HG03442 (cell line): ENCODE data around the gene VWA7.
"Not testable (repeated sequence)": the region's sequence is repeated elsewhere in the genome, so short reads cannot be mapped to it uniquely, and the experiment has no call there.

Experiments
- ATAC-seq: cut with Tn5 transposase; IDR thresholded peaks from one replicate; pipeline ENCODE4 v1.9.1; 2021; ENCODE audit warnings: mild to moderate bottlenecking, moderate library complexity; ENCODE audit not compliant: unreplicated experiment

VWA7 gene

DNA sequence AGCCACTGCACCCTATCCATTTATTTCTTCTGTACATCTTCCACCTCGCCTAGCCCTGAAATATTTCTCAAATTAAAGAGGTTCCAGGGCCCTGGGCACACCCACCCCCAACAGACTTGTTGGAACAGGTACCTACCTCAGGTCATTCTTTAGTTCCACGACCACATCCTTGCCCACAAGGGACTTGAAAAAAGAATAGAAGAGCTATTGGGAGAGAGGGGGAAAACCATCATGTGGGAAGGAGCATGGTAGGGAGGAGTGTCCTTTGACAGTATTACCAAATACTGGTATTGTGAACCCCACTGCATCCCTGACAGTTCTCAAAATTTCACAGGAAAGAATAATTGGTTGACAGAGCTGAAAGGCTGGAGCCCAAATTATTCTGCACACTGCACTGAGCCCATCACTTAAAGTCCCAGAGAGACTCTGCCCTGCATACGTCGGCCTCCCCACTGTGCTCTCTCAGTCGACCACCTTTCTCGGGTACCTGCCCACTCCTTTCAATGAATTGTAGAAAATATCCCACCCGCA lies 28.9 kb upstream of the VWA7 start:
- ATAC-seq = no peak

DNA sequence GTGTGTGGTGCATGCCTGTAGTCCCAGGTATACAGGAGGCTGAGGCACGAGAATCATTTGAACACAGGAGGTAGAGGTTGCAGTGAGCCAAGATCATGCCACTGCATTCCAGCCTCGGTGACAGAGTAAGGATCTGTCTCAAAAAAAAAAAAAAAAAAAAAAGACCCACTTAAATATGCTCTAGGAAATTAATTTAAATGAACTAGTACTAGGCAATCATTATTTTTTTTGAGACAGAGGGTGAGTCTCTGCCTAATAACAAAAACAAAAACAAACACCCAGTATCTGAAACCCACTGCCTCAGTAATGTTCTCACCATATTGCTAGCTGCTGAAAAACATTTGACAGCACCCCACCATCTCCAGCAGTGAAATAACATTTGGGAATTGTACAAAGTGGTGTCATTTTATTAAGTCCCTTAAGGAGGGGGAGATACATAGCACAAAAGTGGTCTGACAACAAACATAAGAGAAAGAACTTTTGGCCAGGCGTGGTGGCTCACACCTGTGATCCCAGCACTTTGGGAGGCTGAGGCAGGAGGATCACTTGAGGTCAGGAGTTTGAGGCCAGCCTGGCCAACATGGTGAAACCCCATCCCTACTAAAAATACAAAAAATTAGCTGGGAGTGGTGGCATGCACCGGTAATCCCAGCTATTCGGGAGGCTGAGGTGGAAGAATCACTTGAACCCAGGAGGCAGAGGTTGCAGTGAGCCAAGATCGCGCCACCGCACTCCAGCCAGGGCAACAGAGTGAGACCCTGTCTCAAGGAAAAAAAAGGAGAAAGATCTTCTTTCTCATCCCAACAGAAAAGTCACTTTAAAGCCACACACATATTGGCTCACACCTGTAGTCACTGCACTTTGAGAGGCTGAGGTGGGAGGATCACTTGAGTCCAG lies 24.2 kb upstream of the VWA7 start:
- not testable (repeated sequence) for ATAC-seq

DNA sequence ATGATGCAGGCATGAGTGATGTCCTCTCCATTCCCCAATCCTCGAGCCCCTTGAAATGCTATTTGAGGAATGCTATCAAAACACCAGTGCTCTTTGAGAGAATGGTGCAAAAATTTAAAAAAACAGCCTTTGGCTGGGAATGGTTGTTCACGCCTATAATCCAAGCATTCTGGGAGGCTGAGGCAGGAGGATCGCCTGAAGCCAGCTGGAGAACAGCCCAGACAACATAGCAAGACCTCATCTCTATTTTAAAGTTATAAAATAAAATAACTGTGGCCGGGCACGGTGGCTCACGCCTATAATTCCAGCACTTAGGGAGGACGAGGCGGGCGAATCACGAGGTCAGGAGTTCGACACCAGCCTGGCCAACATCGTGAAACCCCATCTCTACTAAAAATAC lies 22.7 kb upstream of the VWA7 start:
- ATAC-seq = no peak

DNA sequence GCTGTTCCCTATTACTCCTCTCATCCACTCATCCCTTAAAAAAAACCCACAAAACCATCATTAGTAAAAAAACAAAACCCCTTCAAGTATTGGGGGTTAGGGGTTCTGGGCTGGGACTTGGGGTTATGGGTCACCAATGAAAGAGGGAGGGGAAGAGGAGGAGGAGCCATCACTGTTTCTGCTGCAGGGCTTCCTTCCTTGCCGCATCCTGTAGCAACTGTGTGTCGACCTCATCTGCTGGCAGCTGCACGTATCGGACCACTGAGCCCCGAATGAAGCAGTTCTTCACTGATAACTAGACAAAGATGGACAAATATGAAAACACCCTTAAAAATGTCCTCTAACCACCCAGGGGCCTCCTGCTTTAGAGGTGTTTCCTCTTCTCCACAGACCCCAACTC lies 20.5 kb upstream of the VWA7 start:
- no peak for ATAC-seq

DNA sequence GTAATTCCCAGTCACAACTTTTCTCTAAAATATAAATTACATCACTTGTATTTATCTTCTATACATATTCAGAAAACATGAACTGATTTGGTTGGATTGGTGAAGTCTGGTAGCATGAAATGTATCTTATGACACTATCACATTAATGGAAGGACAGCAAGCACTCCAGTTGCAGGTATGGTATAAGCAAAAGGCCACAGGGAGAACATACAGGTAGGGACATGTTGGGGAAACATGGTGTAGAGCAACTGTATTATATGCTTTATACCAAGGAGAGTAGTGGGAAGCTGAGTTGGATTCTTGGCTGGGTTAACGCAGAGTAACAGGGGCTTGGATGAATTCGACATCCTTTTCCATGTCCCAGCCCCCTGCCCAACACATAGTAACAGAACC lies 19.9 kb upstream of the VWA7 start:
- ATAC-seq = no peak

DNA sequence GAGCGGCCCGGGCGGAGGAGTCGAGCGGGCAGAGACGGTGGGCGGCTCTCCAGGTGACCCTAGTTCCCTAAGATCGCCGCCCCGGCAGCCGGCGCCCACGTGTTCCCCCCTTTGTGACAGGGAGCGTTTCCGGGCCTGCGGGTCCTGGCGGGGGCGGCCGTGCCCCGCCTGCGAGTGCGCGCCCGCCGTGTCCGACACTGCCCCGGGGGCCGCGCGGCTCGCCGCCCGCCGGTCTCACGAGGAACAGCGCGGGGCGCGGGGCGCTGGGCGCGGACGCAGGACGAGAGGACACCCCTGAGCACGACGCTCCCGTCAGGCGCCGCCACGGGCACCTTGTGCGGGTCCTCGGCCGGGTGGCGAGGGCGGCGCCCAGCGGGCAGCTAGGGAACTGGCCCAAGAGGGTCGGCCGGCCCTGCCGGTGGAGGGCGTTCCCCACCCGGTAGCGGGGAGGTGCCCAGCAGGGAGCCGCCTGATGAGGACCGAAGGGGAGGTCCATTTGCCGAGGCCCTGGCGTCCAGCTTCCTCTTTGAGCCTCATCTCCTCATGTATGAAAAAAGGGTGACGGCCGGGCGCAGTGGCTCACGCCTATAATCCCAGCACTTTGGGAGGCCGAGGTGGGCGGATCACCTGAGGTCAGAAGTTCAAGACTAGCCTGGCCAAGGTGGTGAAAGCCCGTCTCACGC lies 18.6 kb upstream of the VWA7 start, which contains the start of gene VARS1:
Gene VARS1, minus strand, starts transcription at position 137 of the 683 bp plus-strand sequence. CDS start 535 bp downstream, outside the sequence.
- peak; percentile 75 for ATAC-seq

DNA sequence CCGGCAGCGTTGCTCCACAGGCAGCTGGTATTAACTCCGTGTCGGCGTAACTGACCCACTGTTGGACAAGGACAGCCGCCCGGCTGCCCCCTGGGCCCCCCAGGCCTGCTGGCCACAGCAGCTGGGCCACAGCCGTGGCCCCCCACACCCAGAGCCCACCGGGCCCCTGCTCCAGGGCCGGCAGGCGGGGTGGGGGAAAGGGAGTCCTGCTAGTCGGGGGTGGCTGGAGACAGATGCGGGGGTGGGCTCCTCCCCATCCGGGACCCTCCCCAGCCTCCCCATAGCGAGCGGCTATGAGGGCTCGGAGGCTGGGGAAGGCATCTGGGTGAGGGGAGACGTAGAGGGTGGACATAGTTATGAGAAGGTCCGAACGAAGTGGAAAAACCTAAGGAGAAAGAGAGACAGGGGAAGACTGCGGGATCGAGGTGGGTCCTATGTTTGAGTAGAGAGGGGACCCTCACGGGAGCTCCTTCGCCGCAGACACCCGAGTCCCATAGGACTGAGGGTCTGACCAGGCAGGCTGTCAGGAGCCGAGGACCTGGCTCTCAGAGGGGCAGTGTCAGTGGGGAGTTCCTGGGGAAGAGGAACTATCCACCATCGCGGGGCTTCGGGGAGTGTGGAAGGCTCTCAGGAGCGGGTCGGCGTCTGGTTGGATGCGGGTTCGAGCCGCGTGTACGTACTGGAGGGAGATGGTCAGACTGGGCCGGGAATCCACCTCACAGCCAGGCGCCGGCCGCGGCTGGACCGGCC lies 17.9 kb upstream of the VWA7 start:
- ATAC-seq = peak; percentile 14

DNA sequence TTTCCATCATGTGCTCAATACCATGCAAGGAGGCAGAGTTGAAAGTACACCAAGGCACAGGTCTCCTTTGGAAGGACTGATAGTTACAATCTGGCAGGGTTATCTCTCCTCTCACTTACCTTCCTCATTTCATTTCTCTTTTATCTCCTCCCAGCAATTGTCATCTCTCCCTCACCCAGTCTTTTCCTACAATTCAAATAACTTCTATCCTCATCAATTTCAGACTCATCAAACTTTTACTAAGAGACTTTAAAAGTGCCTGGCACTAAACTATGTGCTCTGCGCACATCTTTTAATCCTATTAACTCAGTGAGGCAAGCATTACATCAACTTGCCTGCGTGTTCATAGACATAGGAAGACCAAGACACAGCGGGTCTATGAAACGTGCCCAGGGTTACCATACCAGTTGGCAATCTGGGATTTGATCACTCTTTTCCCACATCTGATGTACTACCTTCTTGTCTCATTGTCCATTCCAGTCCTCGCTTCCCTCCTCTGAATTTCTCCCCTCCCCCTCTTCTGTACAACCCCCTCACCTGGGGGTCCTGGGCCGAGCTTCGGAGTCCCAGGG lies 17.3 kb upstream of the VWA7 start:
- no peak for ATAC-seq

DNA sequence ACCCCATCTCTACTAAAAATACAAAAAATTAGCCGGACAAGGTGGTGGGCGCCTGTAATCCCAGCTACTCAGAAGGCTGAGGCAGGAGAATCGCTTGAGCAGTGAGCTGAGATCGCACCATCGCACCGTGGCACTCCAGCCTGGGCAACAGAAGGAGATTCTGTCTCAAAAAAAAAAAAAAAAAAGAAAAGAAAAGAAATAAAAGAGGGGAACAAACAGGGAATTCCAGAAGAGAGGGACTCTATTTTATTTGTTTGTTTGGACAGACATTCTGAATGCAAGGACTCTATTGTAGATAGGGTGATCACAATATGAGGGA lies 16.8 kb upstream of the VWA7 start:
- not testable (repeated sequence) for ATAC-seq

DNA sequence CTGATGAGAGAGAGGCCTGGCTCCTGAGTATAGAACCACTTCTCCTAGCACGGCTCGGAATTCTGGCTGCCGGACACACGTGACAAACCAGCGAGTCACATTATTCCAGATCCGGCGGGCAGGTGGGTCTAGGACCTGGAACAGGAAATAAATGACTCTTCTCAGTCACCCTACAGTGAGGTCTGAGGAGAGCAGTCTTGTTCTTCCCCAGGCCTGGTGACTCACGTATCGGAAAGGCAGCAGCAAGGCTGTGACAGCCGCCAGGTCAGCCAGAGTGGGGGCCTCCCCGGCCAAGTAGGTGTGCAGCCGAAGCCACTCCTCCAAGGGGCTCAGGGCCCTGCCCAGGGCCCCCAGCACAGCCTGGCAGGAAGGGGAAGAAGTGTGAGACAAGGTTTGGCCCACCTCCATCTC lies 15.6 kb upstream of the VWA7 start:
- ATAC-seq = no peak

DNA sequence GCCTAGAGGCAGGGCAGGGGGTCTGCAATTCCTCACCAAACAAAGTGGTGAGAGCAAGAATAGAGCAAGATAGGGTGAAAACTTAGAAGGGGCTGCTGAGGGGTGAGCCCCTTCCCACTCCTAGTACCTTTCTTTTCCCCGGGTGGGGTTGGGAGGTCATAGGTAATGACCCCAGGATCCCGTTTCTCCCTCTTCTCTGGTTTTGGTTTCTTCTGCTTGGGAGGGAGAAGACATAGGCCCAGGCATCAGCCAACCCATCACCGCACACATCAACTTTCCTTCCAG lies 14.9 kb upstream of the VWA7 start:
- ATAC-seq = no peak

DNA sequence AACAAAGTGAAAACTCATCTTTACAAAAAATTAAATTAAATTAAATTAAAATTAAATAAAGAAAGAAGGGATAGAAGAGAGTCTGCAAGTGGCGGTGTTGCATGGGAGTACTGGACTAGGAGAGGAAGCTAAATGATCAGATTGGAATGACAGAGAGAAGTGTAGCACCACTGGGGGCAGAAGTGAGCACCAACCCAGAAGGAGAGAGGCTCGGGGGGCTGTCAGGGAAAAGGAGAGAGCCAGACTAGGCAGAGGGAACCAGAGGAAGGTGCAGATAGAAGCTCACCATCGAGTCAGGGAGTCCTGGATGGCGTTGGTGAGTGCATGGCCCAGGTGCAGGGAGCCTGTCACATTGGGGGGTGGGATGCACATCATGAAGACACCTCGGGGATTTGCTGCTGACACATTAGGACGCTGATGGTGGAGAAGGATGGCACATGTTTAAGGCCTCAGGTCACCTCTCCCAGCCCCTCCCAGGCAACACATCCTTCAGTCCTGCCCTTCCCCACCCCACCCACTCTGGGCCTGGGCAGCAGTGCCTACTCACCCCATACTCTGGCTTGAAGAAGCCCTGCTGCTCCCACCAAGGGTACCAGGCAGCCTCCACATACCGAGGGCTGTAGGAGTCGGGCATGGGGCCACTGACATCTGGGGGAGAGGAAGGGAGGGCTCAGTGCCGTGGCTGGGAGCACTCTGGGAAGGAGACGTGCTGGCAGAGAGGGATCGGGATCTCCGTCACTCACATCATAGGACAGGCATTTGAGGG lies 14.4 kb upstream of the VWA7 start:
- no peak for ATAC-seq

DNA sequence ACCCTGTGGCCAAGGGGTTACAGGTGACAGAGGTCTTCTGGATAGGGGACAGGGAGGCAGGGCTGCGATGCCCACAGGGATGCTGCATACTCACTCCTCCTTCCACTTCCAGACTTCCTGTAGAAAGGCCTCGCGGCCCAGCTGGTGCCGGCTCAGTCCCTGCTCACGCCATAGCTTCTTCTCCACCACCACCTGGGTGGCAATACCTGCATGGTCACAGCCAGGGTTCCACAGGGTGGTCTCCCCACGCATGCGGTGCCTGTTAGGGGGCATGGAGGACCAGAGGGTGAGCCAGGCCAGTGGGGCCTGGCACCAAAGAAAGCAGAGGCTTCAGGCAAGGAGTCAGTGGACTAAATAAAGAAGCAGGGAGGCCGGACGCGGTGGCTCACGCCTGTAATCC lies 8.3 kb upstream of the VWA7 start:
- no peak for ATAC-seq

DNA sequence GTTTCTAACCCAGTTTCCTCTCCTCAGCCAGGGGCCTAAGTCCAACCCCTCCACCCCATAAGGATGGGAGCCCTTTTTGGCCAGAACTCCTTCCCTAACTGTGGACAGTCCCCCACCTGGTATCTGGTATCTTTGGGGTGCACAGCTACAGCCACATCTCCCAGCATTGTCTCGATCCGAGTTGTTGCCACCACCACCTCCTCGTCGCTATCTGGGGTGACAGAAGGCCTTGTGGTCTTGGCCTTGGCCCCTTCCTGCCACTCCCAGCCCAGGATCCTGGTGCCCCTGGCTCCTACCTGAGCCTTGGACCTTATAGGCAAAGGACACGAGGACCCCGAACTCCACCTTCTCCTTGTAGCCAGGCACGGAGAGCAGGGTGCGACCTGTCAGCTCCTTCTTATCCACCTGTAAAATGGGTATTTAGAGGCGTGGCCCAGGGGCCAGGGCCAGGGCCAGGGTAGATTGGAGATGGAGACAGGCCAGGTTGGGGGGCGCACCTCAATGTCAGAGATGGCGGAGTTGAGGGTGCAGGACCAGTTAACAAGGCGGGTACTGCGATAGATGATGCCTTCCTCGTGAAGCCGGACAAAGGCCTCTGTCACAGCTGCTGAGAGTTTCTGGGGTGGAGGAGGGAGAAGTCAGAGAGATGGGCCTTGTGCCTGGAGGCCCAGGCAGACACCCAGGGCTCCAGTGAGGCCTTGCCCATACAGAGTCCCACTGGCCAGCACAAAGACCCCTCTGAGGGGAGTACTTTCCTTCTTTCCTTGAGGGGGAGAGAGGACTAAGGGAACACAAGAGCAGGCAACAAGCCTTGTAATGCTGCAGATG lies 7.2 kb upstream of the VWA7 start:
- ATAC-seq = no peak

DNA sequence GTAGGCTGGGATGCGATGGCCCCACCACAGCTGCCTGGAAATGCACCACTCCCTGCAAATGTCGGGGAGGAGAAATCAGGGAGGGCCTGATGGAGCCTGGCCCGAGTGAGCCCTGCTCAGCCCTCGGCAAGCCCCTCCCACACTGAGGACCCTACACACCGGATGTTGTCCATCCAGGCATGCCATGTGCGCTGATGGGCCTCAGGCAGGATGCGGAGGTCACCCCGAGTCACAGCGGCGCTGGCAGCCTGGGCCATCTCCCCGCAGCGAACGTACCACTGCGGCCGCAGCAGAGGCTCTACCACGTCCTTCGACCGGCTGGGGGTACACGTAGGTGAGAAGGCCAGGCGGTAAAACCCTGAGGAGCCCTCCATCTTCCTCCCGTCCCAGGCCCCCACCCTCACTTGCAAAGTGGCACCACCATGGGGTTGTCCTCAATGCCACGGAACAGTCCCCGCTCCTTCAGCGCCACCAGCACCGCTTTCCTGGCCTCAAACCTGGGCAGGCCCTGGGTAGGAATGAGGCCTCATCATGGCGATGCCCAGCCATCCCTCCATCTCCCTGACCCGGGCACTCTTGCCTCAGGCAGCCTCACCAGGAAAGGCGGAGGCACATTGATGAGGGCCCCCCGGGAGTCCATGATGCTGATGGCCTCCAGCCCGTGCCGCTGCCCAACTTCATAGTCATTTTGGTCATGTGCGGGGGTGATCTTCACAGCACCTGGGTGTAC lies 5.2 kb upstream of the VWA7 start:
- ATAC-seq = no peak

DNA sequence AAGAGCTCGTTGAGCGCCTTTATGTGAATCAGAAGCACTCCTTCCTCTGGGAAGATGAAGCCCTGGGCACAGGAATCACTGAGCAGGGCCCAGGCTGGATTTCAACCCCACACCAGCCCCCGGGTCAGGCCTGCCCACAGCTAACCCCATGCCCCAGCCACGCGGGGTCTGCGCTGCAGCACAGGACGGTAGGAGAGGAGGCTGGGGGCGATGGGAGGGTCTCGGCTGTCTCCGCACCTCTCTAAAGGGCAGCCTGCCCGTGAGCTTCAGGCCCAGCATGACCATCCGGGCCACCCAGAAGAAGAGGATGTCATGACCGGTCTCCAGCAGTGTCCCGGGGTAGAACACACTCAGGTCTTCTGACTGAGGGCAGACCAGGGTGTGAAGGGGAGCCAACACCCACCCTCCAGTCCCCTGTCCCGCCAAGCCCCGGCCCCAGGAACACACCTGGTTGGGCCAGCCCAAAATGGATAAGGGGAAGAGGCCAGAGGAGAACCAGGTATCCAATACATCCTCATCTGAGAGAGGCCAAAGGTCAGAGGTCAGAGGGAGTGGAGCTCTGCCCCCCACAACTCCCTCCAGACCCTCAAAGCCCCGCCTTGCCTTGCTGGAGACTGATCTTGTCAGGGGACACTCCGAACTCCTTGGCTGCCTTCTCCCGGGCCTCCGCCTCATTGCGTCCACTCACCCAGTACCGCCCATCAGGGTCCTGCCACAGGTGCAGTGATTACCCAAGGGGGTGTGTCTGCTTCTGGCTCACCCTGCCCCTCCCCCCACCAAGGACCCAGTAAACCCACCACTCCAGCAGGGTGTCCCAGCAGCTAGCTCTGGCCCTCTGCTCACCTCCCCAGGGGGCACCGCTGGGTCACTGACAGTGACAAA lies 4.4 kb upstream of the VWA7 start:
- ATAC-seq = no peak

DNA sequence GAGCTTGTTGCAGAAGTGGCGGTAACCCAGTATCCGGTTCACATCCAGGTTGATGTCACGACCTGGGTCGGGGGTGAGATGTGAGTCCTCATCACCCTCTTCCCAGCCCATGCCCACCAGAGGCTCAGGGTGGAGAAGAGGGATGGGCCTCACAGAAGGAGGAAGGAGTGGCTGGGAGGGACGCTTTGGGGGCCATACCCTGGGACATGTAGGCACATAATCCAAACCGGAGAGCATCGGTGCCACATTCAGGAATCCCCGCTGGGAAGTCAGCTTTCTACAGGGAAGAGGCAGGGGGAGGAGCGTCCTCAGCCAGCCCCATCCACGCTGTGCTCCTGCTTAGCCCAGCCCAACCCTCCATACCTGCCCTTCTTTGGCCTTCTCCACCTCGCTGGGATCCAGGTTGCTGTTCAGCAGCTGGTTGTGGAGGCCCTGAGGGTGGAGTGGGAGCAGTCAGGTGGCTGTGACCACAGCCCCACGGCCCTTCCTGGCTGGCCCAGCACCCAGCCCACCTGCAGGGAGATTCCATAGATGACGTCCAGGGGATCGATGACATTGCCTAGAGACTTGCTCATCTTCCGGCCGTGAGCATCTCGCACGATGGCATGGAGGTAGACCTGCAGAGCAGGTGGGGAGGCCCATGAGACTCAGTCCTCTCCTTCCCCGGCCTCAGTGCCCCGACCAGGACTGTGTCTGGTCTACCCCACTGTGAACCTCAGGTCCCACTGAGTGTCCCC lies 3.5 kb upstream of the VWA7 start:
- no peak for ATAC-seq
